GM12878 (cell line): ENCODE measurements around the gene MAD2L1. TPM values are rescaled to one million over a fixed set of nuclear protein-coding genes. Genes with fewer than 3 reads are reported as not detected.
A peak's percentile ranks its signal among the peaks of the same experiment; 100 is the strongest.

ENCODE experiments used
- ATAC-seq: fragments of 200-7000 bp; cut with Tn5 transposase; 3 replicates; pipeline ENCODE4 v1.9.1; 2020; ENCODE audit warnings: mild to moderate bottlenecking, moderate library complexity
- BruUV-seq: library from RNA; stranded (reverse); fragments of 400-500 nt; replicated peaks from 2 replicates; lab custom pipeline; 2021; lab: Mats Ljungman, UMichigan
- CTCF ChIA-PET: fragments of 300-600 bp; sonication (Branson Sonifier 250); formaldehyde crosslinking; extraction: SDS; loops from one replicate; lab custom pipeline; 2021; ENCODE audit warnings: inconsistent platforms; lab: Yijun Ruan, JAX
- POLR2A ChIA-PET: fragments of 350-600 bp; formaldehyde crosslinking; extraction: SDS; loops from one replicate; lab custom pipeline; 2021; ENCODE audit warnings: inconsistent platforms; lab: Charles Lee
- RAD21 ChIA-PET: fragments of 300-600 bp; sonication (Branson Sonifier 250); formaldehyde crosslinking; loops from one replicate; lab custom pipeline; 2023; ENCODE audit warnings: antibody characterized with exemption; ENCODE audit not compliant: unreplicated experiment; lab: Charles Lee
- SMC1A ChIA-PET: fragments of 300-600 bp; sonication (Branson Sonifier 250); formaldehyde crosslinking; loops from one replicate; lab custom pipeline; 2023; ENCODE audit not compliant: unreplicated experiment, uncharacterized antibody; lab: Charles Lee
- DNase-seq: peaks from one replicate; pipeline ENCODE4 v3.0.0-alpha.2; 2011; ENCODE audit warnings: low read depth, low spot score
- FAIRE-seq: peaks from 3 replicates; lab custom pipeline; 2011; peaks lifted over from hg19 to GRCh38; lab: Jason Lieb, UNC
- H2AFZ ChIP-seq: 2 replicates; pipeline ENCODE4 v1.6.0; 2011; ENCODE audit warnings: low read depth, low read length, control low read depth; ENCODE audit not compliant: control insufficient read depth
- H3K27ac ChIP-seq: 2 replicates; pipeline ENCODE4 v1.5.1; 2011; ENCODE audit warnings: control low read depth; ENCODE audit not compliant: control insufficient read depth, insufficient read depth
- H3K27me3 ChIP-seq, 2 experiments: replicated peaks in 1 of 2; 2 replicates each; pipeline versions ENCODE4 v1.6.0 to v1.6.1; 2011; ENCODE audit warnings: low read length in 1 of 2; ENCODE audit not compliant: control insufficient read depth in 2 of 2, insufficient read depth in 2 of 2
- H3K36me3 ChIP-seq, 2 experiments: 2 replicates each; pipeline ENCODE4 v1.5.1; 2011; ENCODE audit warnings: low read length in 1 of 2; ENCODE audit not compliant: control insufficient read depth in 2 of 2, insufficient read depth in 2 of 2
- H3K4me1 ChIP-seq: 2 replicates; pipeline ENCODE4 v1.6.1; 2011; ENCODE audit warnings: mild to moderate bottlenecking, low read length, moderate library complexity, mixed read lengths; ENCODE audit not compliant: control insufficient read depth, insufficient read depth
- H3K4me2 ChIP-seq: 2 replicates; pipeline ENCODE4 v1.6.0; 2011; ENCODE audit warnings: control low read depth; ENCODE audit not compliant: control insufficient read depth, insufficient read depth
- H3K4me3 ChIP-seq: fragments of 200-600 bp; sonication (generic); 2 replicates; pipeline ENCODE4 v1.5.1; 2016
- H3K79me2 ChIP-seq: 2 replicates; pipeline ENCODE4 v1.6.0; 2011; ENCODE audit warnings: low read length; ENCODE audit not compliant: control insufficient read depth, insufficient read depth
- H3K9ac ChIP-seq: 2 replicates; pipeline ENCODE4 v1.8.0; 2011; ENCODE audit warnings: low read length, control low read depth, mixed read lengths; ENCODE audit not compliant: control insufficient read depth, insufficient read depth
- H3K9me3 ChIP-seq: replicated peaks from 3 replicates; pipeline ENCODE4 v1.5.1; 2011; ENCODE audit warnings: mild to moderate bottlenecking, low read length; ENCODE audit not compliant: control insufficient read depth, insufficient read depth
- H4K20me1 ChIP-seq: 2 replicates; pipeline ENCODE4 v1.6.0; 2011; ENCODE audit not compliant: control insufficient read depth, insufficient read depth
- ATF3 ChIP-seq: IDR thresholded peaks from 2 replicates; pipeline ENCODE4 v1.6.1; 2011; ENCODE audit warnings: low read depth, mild to moderate bottlenecking, low read length, moderate library complexity, borderline replicate concordance; ENCODE audit errors: extremely low read depth
- BMI1 ChIP-seq: fragments of 450-650 bp; IDR thresholded peaks from 2 replicates; pipeline ENCODE4 v1.6.1; 2016; ENCODE audit warnings: mild to moderate bottlenecking, moderate library complexity, borderline replicate concordance
- BRCA1 ChIP-seq: IDR thresholded peaks from 2 replicates; pipeline ENCODE4 v1.6.1; 2011; ENCODE audit warnings: low read depth, low read length, improper control_type of control experiment
- DPF2 ChIP-seq: fragments of 450-650 bp; IDR thresholded peaks from 2 replicates; pipeline ENCODE4 v1.6.1; 2017; ENCODE audit warnings: mild to moderate bottlenecking
- IKZF2 ChIP-seq, 2 experiments: fragments of 450-650 bp; IDR thresholded peaks; 2 replicates each; pipeline ENCODE4 v1.6.1; 2017; ENCODE audit warnings: mild to moderate bottlenecking in 2 of 2, moderate library complexity in 2 of 2
- IRF5 ChIP-seq: fragments of 450-650 bp; IDR thresholded peaks from 2 replicates; pipeline ENCODE4 v1.6.1; 2017; ENCODE audit warnings: borderline replicate concordance
- NFIC ChIP-seq: IDR thresholded peaks from 2 replicates; pipeline ENCODE4 v1.6.1; 2012; ENCODE audit warnings: low read depth, mild to moderate bottlenecking, inconsistent platforms, low read length, moderate library complexity
- PML ChIP-seq: IDR thresholded peaks from 2 replicates; pipeline ENCODE4 v1.6.1; 2012; ENCODE audit warnings: low read length, inconsistent platforms
- PRDM15 ChIP-seq: fragments of 450-650 bp; formaldehyde crosslinking; IDR thresholded peaks from 2 replicates; pipeline ENCODE4 v1.4.0; 2020; ENCODE audit warnings: mild to moderate bottlenecking, moderate library complexity
- SIX5 ChIP-seq: IDR thresholded peaks from 2 replicates; pipeline ENCODE4 v1.6.1; 2011; ENCODE audit warnings: mild to moderate bottlenecking, low read depth, low read length, moderate library complexity; ENCODE audit not compliant: severe bottlenecking
- TCF7 ChIP-seq: IDR thresholded peaks from 2 replicates; pipeline ENCODE4 v1.6.1; 2014; ENCODE audit warnings: antibody characterized with exemption, borderline replicate concordance
- ZZZ3 ChIP-seq: IDR thresholded peaks from 2 replicates; pipeline ENCODE4 v1.6.1; 2011; ENCODE audit warnings: low read depth; ENCODE audit not compliant: control insufficient read depth, insufficient read length
- WGBS: methylation state at CpG from one replicate; pipeline ENCODE4 v1.1.6; 2016; ENCODE audit warnings: low lambda C conversion rate; ENCODE audit not compliant: insufficient replicate concordance, insufficient coverage; ENCODE audit errors: missing lambda C conversion rate; 5-methylcytosine and 5-hydroxymethylcytosine counted together
- in situ Hi-C: fragments of 300-500 bp; cut with MboI; formaldehyde crosslinking; loops from 9 replicates; pipeline ENCODE4 v1.14.3; 2018; ENCODE audit warnings: mixed read lengths
- intact Hi-C: fragments of 100-400 bp; cut with micrococcal nuclease; formaldehyde crosslinking; loops from one replicate; pipeline ENCODE4 v1.14.2; 2022; ENCODE audit not compliant: unreplicated experiment
- polyA plus RNA-seq, 11 experiments: library from polyadenylated mRNA; depleted of rRNA in 4 of 11; unstranded in 6 of 11; stranded (reverse) in 5 of 11; fragments of >200 nt; fragmentation: Nextera tagmentation in 4 of 11; fragmentation: Illumina TruSeq in 1 of 11; extraction: Ambion mirVana in 4 of 11; extraction: Trizol in 1 of 11; gene quantifications; 1 replicate in 1 of 11; 2 replicates in 10 of 11; pipeline versions ENCODE4 v1.2.1 to v1.2.3, GENCODE V29; 2011 to 2016; ENCODE audit warnings: inconsistent platforms in 2 of 11, missing spikeins in 2 of 11, low read depth in 1 of 11
- total RNA-seq, 4 experiments: library from RNA; depleted of rRNA in 3 of 4; stranded (reverse); fragments of >200 nt in 3 of 4; fragmentation: Illumina TruSeq in 1 of 4; extraction: Trizol in 1 of 4; gene quantifications; 2 replicates each; pipeline versions ENCODE4 v1.2.1 to v1.2.3, GENCODE V29; 2013 to 2021

The MAD2L1 gene
- total and polyA plus RNA-seq, 10 of the 15 experiments (the other 5 are each of a cell fraction or from before 2014, with no cell fraction given), result 58.1 to 407 (median 110) TPM

GRCh38 chr4:120064887-120065286 lies 1.8 kb downstream of the MAD2L1 start:
- no peak for ATAC-seq
- Histone ChIP-seq H3K27me3 (no peaks in the 10 kb centered on the region), H3K4me1 (peaks cover 10% of the 10 kb centered on the region), H3K36me3 (peaks cover 0 to 8% of the 10 kb centered on the region in 2 experiments; a peak in 1 of 4 replicates), H4K20me1 (no peaks in the 10 kb centered on the region), H3K4me2 (peak overlapping the region; percentile 76), H3K9me3 (no peaks in the 10 kb centered on the region), H3K9ac (0 out of 2 replicates have a peak overlapping the region, but pooled peaks have one; percentile 99), H3K27ac (peak overlapping the region; percentile 97; the same call in 1 of the 2 replicates), H3K79me2 (peaks cover 83% of the 10 kb centered on the region), H3K4me3 (peak overlapping the region; percentile 57; the same call in 1 of the 2 replicates), H2AFZ (no peak overlapping the region)
- ChIA-PET SMC1A (interaction anchor here (1.2 kb wide), 2 partner anchors 14 to 90 kb away, joined by 3 to 4 read pairs; no protein-coding TSS in a partner anchor), RAD21 (interaction anchor here (0.6 kb wide), 1 partner anchor 1068 kb away, joined by 3 read pairs; no protein-coding TSS in a partner anchor), POLR2A (no interaction called here), CTCF (interaction anchor here (0.6 to 0.9 kb wide), 3 partner anchors 10 to 1380 kb away, joined by 3 read pairs; partner anchors contain the start of gene METTL14)
- in situ Hi-C loops, result no loop called here
- intact Hi-C loops, result no loop called here
- DNase-seq, result no peak
- no peak for FAIRE-seq
- 54% methylated on average over 5 of the region's 5 CpGs for WGBS
- BruUV-seq, result no TSS peak
- TF ChIP-seq IKZF2 (IDR thresholded peaks at IDR 0.05), result no peak
- no peak for TF ChIP-seq DPF2
- TF ChIP-seq IRF5, result no peak
- no peak for TF ChIP-seq ATF3
- no peak for TF ChIP-seq TCF7
- no peak for TF ChIP-seq ZZZ3
- no peak for TF ChIP-seq BMI1
- no peak for TF ChIP-seq BRCA1
- no peak for TF ChIP-seq SIX5
- no peak for TF ChIP-seq PML
- no peak for TF ChIP-seq NFIC
- TF ChIP-seq PRDM15 (CRISPR knock-in tag), result no peak
